ENCODE data around the gene RPS15A.
"Not testable (repeated sequence)": the region's sequence is repeated elsewhere in the genome, so short reads cannot be mapped to it uniquely, and the experiment has no call there.

DNA sequence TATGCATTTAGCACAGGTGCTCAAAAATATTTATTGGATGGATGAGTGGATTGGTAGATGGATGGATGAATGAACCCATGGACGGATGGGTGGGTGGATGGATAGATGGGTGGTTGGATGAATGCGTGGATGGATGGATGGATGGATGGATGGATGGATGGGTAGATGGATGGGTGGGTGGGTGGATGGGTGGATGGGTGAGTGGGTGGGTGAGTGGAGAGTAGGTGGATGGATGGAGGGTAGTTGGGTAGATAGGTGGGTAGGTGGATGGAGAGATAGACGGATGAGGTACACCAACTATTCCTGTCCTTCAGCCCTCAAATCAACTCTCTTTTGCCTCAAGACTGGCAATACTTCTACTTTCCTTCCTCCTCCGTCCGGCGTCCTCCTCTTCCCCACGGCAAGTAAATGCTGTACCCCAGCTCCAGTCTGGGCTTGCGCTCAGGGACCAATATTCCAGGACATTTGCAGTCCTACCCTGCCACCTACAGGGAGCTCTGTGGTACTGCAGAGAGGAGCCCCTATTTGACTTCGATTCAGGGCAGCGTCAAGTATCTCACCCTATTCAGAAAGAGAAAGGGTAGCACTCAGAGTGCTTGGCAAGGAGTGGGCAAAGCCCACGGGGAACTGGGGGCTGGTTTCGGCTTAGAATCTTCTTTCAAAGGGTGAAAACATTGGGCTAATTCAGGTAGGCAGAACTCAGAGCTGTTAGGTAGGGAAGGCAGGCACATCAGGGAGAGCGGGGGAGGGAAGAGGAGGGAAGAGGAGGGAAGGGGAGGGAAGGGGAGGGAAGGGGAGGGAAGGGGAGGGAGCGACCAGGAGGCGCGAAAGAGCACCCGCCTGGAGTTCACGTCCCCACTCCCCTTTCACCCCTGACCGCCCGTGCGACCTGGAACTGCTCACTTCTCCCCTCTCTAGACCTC is 30.3 kb downstream of the RPS15A start:
- not testable (repeated sequence) for TF ChIP-seq TAF1 (IDR thresholded peaks at IDR 0.05; ENCODE audit: borderline replicate concordance, low read depth, low read length); POLR2AphosphoS5 (IDR thresholded peaks at IDR 0.05; ENCODE audit: low read depth, low read length); POLR2A (IDR thresholded peaks at IDR 0.05; ENCODE audit: low read depth, low read length)

All from GM12892 (cell line).